Hippocampal formation (tissue), 2 donors: ENCODE data around the gene TNNI3K.

Source experiments
- DNase-seq, 2 donors: peaks; one replicate each; lab custom pipeline; 2025; lab: John Stamatoyannopoulos, UW

TNNI3K gene

GRCh38 chr1:74392186-74392585, 157.0 kb downstream of the TNNI3K start:
- DNase-seq, result no peak

GRCh38 chr1:74392840-74393239, 157.7 kb downstream of the TNNI3K start:
- DNase-seq, result no peak

GRCh38 chr1:74395571-74395970, 160.4 kb downstream of the TNNI3K start:
- DNase-seq, result no peak

- no peak for DNase-seq
These were observed 161.3 kb downstream of the TNNI3K start for GRCh38 chr1:74396462-74396861.

- no peak for DNase-seq
These were observed 161.7 kb downstream of the TNNI3K start for GRCh38 chr1:74396933-74397332.

GRCh38 chr1:74399249-74399648, 164.1 kb downstream of the TNNI3K start:
- no peak for DNase-seq

- DNase-seq, result no peak
These were observed 167.7 kb downstream of the TNNI3K start for GRCh38 chr1:74402873-74403272.

- no peak for DNase-seq
These were observed 168.4 kb downstream of the TNNI3K start for GRCh38 chr1:74403606-74404005.

GRCh38 chr1:74406759-74407158, 171.6 kb downstream of the TNNI3K start:
- DNase-seq, result no peak

GRCh38 chr1:74407902-74408301, 172.7 kb downstream of the TNNI3K start:
- no peak for DNase-seq

- no peak for DNase-seq
These were observed 177.1 kb downstream of the TNNI3K start for GRCh38 chr1:74412244-74412643.

- no peak for DNase-seq
These were observed 180.7 kb downstream of the TNNI3K start for GRCh38 chr1:74415935-74416334.

- DNase-seq, result no peak
These were observed 184.4 kb downstream of the TNNI3K start for GRCh38 chr1:74419611-74420010.

GRCh38 chr1:74420467-74420866, 185.3 kb downstream of the TNNI3K start:
- no peak for DNase-seq

- DNase-seq, result no peak
These were observed 187.5 kb downstream of the TNNI3K start for GRCh38 chr1:74422421-74423292.

GRCh38 chr1:74423471-74423870, 188.3 kb downstream of the TNNI3K start:
- DNase-seq, result no peak

- no peak for DNase-seq
These were observed 190.5 kb downstream of the TNNI3K start for GRCh38 chr1:74425676-74426075.

- no peak for DNase-seq
These were observed 191.2 kb downstream of the TNNI3K start for GRCh38 chr1:74426208-74426937.

GRCh38 chr1:74427681-74428080, 192.5 kb downstream of the TNNI3K start:
- DNase-seq, result no peak

GRCh38 chr1:74429580-74429979, 194.4 kb downstream of the TNNI3K start:
- no peak for DNase-seq

GRCh38 chr1:74430342-74430934, 195.3 kb downstream of the TNNI3K start:
- DNase-seq, result no peak

GRCh38 chr1:74431531-74431930, 196.3 kb downstream of the TNNI3K start:
- DNase-seq, result no peak

- DNase-seq, result no peak
These were observed 197.1 kb downstream of the TNNI3K start for GRCh38 chr1:74432325-74432724.
